Dermis microvascular lymphatic vessel endothelial cell (primary cell): ENCODE results near the gene CHST11. TPM values are rescaled to one million over a fixed set of nuclear protein-coding genes. Genes with fewer than 3 reads are reported as not detected.
"Not testable (repeated sequence)": the region's sequence is repeated elsewhere in the genome, so short reads cannot be mapped to it uniquely, and the experiment has no call there.

Experiments used
- DNase-seq, 2 donors: peaks; one replicate each; pipeline versions ENCODE4 v3.0.0 to v3.0.0-alpha.2; 2010; ENCODE audit warnings: low read depth in 2 of 2
- total RNA-seq: library from RNA; depleted of rRNA; stranded (reverse); fragments of >200 nt; gene quantifications from 2 replicates; pipeline ENCODE4 v1.2.1, GENCODE V29; 2014

Gene CHST11
- total RNA-seq, 1 donor from 2014 or later = 2.1 TPM

DNA sequence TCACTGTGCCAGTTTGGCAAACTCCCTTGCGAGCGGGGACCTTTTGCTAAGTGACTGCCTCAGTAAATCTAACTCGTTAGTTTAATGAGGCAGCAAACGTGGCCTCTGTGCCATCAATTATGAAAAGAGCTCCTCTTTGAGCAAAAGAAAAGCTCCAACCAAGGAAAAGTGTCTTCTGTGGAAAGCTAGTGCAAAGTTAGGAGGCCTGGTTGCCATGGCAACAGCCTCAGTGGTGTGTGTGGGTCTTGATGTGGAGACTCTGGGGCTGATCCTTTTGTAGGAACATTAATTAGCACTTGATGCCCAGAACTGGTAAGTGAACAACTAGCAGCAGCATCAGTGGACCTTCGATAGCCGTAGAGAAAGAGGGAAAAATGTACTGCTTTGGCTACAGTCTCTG lies 145.7 kb downstream of the CHST11 start:
- DNase-seq = no peak

DNA sequence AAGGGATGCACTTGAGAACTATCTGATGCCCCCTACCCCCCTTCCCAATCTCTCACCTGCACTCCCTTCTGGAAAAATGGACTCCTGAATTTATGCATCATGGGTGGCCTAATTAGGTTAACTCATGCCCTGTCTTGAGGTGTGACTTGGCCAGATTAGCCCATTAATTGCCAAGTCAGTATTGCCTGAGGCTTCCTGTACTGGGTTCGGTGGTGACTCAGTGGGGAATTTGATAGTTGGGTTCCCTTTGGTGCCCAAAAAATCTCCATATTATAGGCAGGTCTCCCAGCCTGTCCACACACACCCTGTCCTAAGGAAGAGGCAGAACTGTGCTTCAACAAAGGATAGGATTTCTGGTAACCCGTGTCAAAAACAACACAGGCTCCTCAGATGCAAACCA lies 146.1 kb downstream of the CHST11 start:
- no peak for DNase-seq

DNA sequence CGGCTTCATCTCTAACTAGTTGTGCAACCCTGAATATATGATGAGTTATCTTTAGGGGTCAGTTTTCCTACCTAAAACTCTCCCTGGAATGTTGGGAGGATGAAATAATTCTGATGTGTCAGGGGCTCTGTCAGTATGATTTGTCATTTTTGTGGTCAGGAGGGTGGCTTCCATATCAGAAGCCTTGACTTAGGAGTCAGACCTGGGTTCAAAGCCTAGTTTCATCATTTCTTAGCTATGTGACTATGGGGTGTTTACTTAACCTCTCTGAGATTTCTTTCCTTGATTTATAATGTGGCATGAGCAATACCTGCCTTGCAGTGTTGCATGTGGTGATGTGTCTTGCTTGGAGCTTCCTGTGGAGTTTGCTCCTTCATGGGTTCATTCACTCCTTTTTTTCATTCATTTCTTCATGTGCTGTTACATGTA lies 146.8 kb downstream of the CHST11 start:
- DNase-seq = no peak

DNA sequence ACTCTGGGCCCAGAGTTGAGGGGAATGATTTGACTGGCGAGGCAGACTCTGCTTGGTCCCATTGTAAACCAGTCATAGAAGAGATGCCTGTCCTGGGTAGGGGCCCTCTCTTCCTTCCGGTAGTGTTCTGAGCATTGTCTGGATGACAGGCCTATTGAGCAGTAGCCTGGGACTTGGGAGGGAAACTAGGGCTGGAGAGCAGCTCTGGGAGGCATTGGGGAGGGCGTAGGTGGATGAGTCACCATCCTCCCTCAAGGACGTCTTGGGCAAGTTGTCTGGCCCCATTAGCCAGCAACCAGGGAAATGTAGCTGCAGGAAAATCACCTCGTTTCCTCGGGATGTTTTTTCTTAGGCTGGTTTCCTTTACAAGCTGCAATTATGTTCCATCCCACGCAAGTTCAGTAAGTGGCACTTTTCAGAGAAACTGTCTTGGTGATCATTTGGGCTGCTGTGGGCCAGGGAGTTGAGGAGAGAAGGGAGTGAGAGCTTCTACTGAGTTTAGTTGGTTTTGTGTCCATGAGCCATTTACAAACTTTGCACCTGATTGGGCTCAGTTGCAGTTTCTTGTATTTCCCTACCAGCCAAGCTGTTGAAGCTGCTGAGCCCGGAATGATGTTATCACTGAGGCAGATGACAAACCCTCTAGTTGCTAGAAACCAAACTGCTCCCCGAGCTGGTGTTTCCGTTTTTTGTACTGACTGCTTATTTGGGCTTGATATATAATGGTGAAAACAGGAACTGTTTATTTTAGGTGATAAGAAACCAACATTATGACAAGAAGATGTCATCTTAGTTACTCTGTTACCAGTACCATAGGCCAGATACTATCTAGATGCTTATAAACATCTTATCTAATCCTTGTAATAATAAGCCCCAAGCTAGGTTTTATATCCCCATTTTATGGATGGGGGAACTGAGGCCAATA lies 147.6 kb downstream of the CHST11 start:
- peak in 1 of 2 donors; percentile 96 for DNase-seq

DNA sequence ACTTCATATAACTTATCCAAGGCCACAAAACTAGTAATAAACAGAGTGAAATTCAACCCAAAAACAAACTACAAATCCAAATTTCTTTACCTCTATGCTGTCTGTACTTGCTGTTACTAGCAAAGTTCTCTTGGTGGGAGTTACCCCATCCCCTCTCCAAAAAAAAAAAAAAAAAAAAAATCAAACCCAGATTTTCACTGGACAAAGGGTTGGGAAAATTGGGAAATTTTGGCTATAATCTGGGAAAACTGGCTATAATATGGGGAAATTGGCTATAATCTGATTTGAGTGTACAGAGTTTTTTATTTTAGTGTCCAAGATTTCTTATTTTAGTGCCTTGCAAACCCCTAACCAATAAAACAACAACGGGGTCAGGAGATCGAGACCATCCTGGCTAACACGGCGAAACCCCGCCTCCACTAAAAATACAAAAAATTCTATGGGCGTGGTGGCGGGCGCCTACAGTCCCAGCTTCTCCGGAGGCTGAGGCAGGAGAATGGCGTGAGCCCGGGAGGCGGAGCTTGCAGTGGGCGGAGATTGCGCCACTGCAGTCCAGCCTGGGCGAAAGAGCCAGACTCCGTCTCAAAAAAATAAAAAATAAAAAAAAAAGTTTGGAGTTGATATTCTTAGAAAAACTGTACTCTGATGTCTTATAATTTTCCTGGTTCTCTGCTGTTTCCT lies 148.4 kb downstream of the CHST11 start:
- no peak for DNase-seq

DNA sequence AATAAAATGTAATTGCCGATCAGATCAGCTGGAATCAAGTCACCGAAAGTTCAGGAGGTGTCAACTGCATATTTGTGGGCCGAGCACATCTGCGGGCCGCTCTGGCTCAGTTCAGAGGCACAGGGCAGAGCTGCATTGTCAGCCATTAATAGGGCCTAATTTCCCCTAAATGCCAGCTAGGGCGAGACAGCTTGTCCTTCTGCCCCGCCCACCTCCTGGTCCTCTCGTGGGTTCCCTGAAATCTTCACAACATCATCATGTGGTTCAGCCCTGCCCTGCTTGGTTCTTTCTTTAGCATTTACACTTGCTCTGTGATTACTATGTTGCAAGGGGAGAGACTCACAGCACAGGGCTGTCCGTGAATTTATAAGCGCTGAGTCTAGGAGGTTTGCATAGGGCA lies 148.9 kb downstream of the CHST11 start:
- no peak for DNase-seq

DNA sequence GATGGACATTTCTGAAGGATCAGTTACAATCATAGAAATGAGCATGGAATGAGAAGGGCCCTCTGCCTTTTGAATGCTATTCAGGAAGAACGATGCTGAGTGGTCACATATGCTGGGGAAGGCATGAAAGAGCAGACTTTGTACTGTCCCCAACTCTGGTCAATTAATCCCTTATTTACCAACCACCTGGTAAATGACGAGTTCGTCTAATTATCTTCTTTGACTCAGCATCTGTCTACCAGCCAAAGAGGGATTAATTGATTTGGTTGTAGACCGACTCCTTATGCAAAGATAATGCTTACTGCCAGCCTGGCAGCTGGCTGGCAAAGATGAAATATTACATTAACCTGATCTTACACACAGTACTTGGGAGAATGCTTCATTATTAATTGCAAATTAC lies 152.2 kb downstream of the CHST11 start:
- no peak for DNase-seq

DNA sequence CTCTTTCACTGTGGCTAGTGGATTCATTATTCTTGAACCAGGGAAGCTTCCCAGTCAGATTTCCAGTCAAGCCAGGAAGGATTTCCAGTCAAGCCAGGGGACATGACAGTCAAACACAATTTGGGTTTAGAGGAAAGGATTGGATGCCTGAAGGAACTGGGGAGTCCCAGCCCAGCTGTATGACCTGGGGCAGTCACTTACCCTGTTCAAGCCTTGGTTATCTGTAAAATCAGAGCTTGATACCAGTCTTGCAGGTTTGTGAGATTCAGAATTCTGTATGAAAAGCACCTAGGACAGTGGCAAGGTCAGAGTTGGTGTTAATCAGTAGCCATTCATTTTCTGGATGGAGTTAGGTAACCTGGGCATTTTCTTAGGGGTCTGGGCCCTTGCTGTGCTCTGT lies 152.7 kb downstream of the CHST11 start:
- DNase-seq = no peak

DNA sequence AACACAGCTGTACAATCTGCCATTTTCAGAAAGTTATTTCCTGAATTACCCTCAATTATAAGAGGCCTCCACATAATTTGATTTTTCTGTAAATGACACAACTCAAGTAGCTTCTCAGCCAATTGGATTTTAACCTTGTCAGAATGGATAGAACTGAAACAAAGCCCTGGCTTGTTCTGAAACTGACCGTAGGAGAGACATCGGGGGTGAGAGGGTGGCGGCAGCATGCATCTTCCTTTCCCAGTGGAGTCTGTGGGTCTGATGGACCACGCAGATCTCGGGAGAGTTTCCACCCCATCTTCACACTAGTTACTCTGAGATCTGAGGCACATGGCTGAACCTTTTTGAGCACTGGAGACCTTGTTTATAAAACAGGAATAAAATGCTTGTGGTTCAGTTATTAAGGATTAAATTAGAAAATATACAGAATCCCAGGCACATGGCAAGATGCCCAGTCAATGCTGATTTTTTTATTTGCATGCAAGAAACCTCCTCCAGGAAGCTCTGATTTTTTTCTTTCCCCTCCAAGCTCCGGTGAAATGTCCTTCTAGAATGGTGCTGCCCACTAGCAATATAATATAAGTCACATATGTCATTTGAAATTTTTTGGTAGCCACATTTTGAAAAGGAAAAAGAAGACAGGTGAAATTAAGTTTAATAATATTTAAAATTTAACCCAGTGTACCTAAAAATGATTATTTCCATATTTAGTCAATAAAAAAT lies 153.9 kb downstream of the CHST11 start:
- DNase-seq = no peak

DNA sequence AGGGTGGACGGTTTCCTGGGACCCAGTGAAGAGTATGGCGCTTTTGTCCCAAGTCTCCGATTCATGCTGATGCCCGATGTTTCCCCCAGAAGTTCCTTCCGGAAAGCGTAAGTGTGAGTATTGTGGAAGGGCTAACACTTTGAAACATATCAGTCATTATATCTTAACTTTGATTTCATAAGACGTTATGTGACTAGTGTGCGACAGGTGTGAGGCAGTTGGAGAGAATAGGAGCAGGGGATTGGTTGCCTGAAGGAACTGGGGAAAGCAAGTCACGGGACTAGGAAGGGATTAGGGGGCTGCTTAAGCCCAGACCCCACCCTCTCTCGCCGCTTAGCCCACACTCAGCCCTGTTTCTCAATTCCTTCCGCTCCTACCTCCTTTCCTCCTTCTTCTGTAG lies 154.9 kb downstream of the CHST11 start:
- DNase-seq = no peak

DNA sequence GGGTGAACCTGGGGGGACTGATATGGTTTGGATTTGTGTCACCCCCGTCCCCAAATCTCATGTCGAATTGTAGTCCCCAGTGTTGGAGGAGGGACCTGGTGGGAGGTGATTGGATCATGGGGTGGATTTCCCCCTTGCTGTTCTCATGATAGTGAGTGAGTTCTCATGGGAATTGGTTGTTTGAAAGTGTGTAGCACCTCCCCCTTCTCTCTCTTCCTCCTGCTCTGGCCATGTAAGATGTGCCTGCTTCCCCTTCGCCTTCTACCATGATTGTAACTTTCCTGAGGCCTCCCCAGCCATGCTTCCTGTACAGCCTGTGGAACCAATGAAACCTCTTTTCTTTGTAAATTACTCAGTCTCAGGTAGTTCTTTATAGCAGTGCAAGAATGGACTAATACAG lies 156.6 kb downstream of the CHST11 start:
- not testable (repeated sequence) for DNase-seq

DNA sequence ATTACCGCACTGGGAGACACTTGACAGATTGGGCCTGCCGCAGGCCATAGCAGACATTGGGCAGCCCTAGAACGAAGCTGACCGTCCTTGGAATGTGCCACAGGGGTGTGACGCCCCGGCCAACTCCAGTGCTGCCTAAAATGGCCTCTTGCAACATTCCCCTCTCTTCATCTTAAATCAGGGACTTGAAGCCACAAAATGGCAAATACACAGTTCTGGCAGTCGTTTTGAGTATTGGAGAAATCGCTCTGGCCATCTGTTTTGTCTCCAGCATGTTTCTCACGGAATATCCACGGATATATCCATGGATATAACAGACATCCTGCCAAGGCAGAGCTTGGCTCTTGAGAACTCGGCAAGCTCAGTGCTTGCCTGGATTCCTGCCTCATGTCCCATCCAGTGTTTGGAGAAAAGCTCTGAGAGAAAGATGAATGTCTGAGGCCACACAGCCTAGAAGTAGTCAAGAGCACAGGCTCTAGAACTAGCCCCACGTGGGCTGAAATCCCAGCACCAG lies 158.4 kb downstream of the CHST11 start:
- no peak for DNase-seq

DNA sequence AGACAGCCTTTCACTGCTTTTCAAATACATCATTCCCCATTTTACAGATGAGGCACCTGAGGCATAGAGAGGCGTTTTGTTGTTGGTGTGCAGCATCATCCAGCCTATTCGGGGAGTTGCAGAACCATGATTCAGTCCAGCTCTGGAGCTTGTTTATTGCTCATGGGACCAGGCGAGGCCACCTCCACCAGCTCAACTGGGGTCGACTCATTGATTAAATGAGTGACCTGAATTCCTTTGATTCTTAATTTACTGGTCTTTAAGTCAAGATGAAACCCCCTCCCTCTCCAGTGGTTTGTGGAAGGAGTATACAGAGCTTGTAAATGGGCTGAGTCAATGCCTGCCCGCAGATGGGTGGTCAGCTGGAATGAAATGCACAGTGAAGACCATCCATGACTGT lies 161.9 kb downstream of the CHST11 start:
- no peak for DNase-seq

DNA sequence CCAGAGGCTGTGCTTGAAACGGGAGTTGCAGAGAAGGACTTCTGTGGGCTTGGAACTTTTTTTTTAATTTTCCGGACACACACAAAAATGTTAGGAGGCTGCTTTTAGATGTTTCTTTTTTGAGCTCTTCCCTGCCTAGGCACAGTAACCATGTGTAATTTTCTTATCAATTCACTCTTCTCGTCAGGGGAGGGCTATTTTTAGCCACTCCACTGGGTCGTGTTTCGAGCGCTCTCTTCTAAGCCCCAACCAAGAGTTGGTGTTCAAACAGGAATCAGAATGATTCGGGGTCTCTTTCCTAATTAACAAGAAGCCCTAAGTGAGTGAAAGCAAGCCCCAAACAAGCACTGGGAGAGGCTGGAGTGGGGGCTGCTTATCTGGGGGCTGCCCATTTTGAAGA lies 162.6 kb downstream of the CHST11 start:
- no peak for DNase-seq

DNA sequence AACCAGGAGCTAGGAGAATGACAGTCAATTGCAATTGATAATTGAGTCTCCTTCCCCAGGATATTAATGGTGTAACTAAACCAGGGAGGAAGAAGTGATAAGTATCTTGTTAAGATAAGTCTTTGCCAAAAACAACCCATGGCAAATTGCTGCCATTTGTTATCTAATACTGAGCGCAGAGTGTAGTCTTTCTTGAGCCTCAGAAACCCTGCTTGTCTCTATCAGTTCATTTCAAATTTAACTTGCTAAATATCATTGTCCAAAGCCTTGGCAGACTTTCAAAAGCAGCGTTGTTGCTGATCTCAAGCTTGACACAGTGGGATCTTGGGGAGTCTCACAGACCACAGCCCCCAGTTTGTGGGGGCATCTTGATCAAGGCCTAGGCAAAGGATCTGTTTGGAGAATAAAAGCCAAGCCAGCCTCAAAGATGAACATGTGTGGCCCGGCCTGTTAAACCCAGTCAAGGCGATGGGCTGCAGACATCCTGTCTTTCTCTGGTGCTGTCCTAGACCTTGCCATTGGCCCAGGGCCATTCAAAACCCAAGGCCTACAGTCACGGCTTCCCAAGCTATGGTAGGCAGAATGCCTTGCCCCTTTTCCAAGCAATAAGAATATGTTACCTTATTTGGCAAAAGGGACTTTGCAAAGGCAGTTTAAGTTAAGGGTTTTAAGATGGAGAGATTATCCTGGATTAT lies 164.2 kb downstream of the CHST11 start:
- peak in 1 of 2 donors; percentile 25 for DNase-seq

DNA sequence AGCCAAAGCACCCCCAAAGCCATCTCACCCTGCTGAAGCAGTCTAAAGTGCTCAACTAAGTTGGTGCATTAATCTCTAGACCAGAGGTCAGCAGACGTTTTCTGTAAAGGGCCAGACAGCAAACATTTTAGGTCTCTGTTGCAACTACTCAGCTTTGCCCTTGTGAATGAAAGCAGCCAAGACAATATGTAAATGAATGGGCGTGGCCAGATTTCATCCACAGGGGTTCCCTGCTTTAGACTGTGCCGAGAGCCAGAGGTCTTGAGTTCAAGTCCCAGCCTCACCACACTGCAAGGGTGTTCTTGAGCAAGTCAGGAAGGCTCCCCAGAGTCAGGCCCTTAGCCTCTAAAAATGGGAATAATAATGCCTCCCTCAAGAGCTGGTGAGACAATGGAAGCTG lies 166.2 kb downstream of the CHST11 start:
- DNase-seq = no peak

DNA sequence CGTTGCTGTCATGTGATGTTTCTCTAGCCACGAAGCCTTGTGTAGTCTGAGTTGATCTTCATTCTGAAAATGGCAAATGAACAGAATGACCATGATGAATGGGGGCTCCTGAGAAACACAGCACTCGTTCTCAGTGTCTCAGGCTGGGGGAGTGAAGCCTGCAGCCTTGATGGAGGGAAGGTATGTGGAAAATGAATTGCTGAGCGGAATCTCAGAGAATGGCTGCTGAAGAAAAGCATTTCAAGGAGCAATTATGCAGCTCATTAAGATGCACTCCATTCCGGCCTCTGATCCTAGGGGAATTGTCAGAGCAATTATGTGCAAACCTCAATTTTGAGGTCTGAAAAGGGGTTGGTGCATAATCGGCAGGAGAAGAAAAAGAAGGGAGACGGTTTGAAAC lies 167.1 kb downstream of the CHST11 start:
- DNase-seq = no peak

DNA sequence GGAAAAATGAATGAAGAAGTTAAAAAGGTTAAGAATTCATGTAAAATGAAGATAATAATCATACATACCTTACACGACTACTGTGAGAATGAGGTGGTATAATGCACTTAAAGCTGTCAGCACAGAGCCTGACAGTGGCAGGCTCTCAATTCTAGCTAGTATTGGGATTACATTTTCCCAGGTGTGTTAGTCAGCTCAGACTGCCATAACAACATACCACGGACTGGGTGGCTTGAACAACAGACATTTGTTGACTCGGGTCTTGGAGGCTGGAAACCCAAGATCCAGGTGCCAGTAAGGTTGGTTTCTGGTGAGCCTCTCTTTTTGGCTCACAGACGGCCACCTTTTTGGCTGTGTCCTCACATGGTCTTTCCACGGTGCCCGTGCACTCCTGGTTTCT lies 167.8 kb downstream of the CHST11 start:
- no peak for DNase-seq

DNA sequence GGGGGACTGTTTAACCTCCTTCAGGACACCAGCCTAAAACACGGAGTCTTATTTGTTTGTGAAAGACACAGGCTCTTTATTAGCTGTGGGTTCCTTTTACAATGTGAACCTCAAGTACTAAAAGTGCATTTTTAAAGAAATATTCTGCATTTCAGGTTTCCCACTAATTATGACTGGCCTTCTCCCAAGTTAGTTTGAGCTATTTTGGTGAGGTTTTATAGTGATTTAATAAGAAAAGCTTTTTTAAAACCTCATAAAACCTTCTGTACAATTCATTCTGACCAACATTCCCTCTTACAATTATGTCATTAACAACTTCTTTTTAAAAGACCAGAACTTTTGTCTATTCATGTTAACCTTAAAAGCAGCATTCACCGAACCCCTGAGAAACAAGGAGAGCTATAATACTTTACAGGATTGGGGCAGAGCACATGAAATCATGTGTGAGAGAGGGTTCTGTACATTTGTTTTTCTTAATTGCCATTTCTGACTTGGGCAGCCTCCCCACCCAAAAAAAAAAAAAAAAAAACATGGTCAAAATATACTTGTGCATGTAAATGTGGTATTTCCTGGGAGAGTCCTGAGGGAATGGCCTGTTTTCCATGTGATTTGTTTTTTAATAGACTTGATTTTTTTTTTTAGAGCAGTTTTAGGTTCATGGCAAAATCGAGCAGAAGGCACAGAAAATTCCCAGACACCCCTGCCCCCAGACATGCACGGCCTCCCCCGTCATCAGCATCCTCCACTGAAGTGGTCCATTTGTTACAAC lies 169.5 kb downstream of the CHST11 start:
- DNase-seq = no peak

DNA sequence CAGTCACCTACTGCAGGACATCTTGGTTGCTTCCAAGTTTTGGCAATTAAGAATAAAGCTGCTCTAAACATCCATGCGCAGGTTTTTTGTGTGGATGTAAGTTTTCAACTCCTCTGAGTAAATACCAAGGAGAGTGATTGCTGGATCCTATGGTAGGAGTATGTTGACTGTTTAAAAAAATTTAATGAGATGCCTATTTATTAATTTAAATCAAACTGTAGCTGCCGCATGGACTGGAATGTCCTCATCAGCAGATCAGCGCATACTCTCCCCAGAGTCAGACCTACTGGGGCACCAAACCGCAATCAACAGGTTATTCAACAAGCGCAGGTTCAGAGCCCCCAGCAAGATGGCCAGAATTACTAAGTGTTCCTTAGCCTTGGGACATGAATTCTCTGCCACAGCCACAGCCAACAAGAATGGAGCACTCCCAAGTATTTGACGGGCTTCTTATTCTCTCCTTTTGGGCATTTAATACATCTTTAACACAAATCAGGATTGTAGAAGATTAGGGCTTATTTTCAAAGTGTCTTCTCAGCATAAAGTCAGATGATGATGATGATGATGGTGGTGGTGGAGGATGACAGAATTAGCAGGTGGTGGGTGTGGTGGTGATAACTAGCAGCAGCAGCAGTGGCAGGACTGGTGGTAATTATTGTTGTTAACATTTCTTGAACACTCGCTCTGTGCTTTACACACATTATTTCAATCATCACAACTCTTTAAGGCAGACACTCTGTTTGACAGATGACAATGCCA lies 170.7 kb downstream of the CHST11 start:
- no peak for DNase-seq
